ENCODE results near the gene ILRUN.
"Not testable (repeated sequence)": the region's sequence is repeated elsewhere in the genome, so short reads cannot be mapped to it uniquely, and the experiment has no call there.

ILRUN gene

DNA sequence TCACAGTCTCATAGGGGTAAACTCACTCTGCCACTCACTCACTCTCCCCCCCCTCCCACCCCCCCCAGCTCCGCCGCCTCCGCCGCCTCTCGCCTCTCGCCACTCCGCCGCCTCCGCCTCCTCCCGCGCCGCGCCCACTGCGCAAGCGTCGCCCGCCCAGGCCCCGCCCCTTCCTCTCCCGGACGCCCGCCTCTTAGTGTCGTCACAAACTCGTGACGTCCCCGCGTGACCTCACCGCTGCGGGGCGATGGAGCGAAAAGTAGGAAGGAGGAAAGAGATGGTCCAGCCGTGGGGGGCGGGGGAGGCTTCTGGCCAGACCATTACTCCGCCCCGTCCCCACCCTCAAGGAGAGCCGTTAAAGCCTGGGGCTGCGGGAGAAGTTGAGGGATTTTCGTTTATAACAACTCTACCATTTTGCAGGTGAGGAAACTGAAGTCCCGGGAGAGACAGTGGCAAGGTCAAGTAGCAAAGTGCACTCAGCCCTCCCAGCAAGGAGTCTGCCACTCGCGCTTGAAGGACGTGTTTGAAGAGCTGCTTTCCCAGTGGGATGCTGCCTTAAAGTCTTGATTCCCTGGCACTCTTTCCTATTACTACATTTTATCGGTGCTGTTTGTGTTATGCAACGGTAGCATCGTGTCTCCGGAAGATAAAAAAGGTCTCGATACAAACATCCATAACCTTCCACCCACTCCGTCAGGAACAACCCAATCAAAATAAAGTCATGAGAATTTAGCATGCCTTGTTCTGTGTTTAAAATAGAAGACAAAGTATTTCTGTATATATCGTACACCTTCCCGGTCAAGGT, at the start of gene ILRUN:
Gene ILRUN, minus strand, starts transcription at position 29 of the 805 bp plus-strand sequence. CDS start 164 bp downstream, outside the sequence.
- DNase-seq: peak; percentile 99

DNA sequence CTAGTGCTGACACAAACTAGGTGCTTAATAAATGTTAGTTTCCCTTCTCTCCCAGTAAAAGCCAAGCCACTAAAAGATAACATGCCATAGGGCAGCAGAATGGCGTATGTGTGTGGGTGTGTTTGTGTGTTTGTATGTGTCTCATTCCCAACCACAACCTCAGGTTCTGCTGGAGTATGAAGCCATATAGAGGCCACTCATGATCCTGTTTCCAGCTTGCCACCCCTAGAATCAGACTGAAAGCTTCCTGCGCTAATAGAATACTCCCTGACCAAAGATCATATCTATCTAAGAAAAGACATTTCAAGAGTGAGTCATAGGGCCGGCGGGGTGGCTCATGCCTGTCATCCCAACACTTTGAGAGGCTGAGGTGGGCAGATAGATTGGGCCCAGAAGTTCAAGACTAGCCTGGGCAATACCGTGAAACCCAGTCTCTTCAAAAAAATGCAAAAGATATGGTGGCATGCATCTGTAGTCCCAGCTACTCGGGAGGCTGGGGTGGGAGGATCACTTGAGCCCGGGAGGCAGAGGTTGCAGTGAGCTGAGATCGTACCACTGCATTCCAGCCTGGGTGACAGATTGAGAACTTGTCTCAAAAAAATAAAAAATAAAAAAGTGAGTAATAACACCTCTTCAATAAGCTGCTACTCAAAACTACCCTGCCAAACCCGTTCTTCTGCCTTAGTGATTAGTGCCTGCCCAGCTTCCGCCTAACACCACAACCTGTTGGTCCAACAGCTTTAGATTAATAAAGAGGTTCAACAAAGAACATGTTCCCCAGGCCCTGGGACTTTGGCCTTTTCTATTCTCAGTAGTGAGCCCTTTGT, 48.9 kb upstream of the ILRUN start:
- DNase-seq: no peak

DNA sequence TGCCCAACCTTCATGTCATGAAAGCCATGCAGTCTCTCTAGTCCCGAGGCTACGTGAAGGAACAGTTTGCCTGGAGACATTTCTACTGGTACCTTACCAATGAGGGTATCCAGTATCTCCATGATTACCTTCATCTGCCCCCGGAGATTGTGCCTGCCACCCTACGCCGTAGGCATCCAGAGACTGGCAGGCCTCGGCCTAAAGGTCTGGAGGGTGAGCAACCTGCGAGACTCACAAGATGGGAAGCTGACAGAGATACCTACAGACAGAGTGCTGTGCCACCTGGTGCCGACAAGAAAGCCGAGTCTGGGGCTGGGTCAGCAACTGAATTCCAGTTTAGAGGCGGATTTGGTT, 47.7 kb upstream of the ILRUN start:
- not testable (repeated sequence) for DNase-seq

DNA sequence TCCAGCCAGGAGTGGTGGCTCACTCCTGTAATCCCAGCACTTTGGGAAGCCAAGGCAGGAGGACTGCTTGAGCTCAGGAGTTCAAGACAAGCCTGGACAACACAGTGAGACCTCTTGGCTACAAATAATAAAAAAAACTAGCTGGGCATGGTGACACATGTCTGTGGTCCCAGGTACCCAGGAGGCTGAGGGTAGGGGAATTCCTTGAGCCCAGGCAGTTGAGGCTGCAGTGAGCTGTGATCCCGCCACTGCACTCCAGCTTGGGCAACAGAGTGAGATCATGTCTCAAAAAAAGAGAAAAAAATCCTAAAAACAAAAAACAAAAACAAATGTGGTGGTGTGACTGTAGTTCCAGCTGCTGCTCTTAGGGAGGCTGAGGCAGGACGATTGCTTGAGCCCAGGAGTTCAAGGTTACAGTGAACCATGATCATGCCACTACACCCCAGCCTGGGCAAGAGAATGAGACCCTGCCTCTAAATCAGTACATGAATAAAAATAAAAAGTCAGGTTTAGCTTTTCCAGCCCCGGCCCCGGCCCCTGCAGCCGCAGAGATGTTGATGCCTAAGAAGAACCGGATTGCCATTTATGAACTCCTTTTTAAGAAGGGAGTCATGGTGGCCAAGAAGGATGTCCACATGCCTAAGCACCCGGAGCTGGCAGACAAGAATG, 47.2 kb upstream of the ILRUN start:
- no peak for DNase-seq

DNA sequence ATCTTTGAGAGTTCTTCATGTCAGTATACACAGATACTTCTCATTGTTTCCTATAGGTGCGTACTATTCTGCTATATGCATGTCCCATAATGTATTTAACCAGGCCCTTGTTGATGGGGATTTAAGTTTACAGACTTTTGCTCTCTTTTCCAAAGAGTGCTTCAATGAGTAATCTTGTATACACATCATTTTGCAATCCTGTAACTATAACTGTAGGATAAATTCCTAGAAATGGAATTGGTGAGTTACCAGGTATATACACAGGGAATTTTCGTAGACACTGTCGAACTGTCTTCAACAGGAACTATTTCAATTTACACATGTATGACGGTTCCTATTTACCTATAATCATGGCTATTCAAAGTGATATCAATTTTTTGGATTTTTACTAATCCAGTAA, 45.5 kb upstream of the ILRUN start:
- DNase-seq: no peak

DNA sequence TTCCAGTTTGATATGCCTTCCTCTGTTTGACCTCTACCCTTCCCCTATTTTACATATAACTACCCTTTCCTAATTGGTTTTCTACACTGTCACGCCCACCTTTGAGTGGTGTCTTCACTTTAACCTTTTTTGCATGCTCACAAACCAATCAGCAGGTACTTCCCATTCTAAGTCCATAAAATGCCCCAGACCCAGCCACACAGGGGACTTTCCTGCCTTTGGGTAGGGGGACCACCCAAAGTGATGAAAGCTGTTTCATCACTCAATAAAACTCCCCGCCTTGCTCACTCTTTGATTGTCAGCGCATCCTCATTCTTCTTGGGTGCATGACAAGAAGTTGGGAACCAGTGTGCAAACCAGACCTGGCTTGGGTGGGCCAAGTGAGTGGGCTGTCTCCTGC, 40.3 kb upstream of the ILRUN start:
- no peak for DNase-seq

DNA sequence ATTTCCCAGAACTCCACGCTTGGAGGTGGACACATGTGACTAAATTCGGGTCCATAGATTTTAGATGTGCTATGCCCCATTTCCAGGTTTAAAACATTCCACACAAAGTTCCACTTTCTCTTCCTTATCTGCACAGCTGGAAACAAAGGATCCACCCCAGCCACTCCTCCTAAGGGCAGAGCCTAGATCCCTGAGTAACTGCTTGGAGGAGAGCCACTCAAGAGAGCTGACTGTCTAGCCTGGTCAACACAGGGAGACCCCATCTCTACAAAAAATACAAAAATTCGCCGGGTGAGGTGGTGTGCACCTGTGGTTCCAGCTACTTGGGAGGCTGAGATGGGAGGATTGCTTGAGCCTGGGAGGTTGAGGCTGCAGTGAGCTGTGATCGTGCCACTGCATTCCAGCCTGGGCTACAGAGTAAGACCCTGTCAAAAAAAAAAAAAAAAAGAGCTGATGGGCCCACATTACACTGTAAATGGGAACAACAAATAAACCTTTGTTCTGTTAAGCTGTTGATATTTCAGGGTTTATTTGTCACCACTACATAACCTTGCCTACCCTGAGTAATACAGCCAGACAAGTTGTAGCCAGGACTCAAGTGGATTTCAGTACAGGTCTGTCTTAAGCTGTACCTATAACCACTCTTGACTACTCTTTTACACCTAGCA, 35.0 kb upstream of the ILRUN start:
- DNase-seq: no peak

DNA sequence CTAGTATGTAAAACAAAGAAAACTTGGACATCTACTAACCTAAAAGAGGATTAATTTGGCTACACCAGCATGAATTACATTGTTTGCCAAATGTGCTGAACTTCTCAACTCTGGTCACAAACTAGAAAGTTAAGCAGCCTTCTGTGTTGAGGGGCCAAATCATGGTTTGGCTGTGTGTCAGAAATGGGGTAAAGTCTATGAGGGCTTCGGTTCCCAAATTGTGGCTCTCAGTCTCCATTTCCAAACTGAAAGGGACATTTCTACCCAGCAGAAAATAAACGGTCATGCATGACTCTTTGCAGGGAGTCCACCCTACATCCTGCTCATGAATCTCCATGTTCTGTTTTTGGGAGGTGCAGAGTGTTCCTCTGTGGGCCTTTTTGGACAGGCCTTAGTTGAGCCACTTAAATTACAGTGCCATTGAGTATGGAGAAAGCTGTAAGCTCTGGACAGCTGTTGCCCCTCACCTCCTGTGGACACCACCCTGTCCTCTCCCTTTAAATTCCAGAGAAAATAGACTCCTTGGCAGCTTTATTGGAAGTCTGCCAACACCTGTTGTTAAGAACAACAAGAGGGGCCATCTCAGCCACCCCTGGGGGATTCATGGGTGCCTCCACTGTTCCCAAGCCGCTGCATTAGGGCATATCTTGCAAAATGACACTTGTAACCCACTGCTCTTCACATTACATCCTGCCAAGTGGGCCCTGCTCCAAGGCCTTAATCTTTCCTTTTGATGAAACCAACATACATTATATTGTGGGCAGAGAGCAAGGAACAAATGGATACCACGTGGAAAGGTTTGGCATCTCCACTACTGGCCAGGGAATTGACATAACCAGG, 33.3 kb upstream of the ILRUN start:
- DNase-seq: no peak

DNA sequence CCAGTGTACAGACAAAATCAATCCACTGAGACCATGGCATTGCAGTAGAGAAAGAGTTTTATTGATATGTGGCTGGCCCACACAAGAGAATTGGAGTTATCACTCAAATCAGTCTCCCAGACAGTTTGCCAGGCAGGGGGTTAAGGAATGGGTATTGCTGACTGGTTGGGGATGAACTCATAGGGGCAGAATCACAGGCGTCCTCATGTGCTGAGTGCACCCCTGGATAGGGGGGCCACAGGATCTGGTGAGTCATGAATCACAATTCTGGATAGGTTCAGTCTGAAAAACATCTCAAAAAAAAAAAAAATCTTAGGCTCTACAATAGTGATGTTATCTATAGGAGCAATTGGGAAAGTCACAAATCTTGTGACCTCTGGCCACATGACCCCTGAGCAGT, 29.5 kb upstream of the ILRUN start:
- DNase-seq: no peak

DNA sequence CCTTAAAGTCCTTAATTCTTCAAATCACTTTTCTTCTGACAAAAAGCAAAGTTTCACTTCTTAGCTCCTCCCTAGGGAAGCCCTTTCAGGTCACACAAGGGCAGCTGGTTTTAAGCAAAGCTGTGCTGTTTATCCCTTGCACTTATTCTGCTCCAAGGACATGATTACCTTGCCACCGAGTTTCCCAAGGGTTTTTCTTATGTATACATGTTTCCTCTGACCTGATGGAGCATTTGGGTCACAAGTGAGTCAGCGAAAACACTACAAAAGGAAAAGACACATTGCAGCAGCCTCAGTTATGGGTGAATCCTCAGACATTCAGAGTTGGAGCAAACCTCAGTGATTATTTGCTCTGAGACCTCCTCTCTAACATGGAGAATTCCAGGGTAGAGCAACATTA, 26.6 kb upstream of the ILRUN start:
- no peak for DNase-seq

DNA sequence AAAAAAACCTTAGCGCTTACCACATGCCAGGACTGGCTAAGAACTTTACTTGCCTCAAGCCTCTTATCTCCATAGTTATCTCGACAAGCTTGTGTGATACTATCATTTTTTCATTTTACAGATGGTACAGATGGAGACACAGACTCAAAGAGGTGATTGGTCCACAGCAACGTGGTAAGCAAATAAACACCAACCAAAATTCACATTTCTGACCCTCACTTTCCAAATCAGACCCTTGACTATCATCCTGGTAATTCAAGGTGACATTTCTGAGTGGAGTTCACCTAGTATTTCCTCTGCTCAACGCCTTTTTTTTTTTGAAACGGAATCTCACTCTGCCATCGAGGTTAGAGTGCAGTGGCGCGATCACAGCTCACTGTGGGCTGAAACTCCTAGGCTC, 25.9 kb upstream of the ILRUN start:
- no peak for DNase-seq

DNA sequence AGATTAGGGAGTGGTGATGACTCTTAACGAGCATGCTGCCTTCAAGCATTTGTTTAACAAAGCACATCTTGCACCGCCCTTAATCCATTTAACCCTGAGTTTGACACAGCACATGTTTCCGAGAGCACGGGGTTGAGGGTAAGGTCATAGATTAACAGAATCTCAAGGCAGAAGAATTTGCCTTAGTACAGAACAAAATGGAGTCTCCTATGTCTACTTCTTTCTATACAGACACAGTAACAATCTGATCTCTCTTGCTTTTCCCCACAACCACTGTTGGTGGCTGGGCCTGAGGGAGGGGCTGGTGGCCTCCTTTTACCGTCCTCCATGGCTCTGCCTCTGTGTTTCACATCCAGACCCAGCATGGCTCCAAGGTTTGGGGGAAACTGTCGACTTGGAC, 23.6 kb upstream of the ILRUN start:
- not testable (repeated sequence) for DNase-seq

DNA sequence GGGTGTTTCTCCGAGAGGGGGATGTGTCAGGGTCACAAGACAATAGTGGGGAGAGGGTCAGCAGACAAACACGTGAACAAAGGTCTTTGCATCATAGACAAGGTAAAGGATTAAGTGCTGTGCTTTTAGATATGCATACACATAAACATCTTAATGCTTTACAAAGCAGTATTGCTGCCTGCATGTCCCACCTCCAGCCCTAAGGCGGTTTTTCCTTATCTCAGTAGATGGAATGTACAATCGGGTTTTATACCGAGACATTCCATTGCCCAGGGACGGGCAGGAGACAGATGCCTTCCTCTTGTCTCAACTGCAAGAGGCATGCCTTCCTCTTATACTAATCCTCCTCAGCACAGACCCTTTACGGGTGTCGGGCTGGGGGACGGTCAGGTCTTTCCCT, 23.1 kb upstream of the ILRUN start:
- DNase-seq: not testable (repeated sequence)

DNA sequence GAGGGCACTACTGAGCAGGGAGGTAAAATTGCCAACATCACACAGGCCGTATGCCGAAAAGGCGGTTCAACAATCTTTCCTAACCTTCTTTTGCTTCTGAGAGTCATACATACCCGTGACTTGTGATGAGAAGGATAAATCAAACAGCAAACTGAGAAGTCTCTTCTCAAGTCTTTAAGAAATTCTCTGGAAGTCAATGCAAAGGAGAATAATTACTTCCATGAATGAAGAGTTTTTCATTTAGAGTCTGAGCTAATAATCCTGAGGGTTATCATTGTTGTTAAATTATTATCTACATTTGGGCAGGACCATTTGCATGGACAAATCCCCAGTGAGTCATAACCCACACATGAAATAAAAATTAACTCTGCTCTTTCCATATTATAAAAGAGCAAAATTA, 22.4 kb upstream of the ILRUN start:
- no peak for DNase-seq

DNA sequence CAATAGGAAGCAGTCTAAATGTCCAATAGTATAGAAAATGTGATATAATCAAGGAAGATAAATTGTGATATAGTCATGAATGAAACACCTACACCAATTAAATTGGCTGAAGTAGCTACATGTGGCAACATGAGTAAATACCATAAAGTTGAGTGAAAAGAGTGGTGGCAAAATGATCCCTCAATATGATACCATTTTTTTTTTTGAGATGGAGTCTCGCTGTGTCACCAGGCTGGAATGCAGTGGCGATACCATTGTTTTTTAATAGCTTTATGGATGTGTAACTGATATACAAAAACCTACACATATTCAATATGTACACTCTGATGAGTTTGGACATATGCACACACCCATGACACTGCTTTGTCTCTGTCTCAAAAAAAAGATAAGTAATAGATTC, 20.9 kb upstream of the ILRUN start:
- DNase-seq: no peak

DNA sequence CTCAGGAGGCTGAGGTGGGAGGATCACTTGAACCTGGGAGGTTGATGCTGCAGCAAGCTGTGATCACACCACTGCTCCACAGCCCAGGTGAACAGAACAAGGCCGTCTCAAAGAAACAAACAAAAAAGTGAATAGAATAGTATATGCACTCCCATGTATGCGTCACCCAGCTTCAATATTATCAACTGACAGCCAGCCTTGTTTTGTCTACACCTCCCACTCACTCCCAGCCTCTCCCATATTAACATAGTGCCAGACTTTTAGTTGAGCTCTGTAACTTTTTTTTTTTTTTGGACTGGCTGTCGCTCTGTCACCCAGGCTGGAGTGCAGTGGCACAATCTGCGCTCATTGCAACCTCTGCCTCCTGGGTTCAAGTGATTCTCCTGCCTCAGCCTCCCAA, 18.1 kb upstream of the ILRUN start:
- no peak for DNase-seq

DNA sequence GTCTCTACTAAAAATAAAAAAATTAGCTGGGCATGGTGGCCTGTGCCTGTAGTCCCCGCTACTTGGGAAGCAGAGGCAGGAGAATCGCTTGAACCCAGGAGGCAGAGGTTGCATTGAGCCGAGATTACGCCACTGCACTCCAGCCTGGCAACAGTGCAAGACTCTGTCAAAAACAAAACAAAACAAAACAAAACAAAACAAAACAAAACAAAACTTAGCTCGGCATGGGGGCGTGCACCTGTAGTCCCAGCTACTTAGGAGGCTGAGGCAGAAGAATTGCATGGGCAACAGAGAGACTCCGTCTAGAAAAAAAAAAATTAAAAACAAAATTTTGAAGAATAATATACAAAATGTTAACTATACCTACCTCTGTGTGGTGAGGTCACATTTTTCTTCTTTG, 16.3 kb upstream of the ILRUN start:
- not testable (repeated sequence) for DNase-seq

DNA sequence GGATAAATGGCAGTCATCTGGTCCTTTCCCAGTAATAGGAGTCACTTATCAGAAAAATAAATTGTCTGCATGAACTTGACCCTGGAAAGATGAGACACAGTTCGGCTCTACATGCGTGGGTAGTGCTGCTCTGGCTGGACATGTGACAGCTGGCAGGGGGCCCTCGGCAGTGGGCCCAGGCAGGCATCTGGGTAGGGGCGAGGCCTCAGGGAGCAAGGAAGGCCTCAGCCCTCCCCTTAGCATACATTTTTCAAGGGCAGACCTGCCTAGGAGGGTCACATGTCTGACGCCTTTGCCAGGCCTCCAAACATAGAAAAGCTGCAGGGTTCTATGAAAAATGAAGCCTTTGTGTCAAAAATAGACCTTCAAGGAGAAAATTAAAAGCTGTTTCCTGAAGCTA, 12.8 kb upstream of the ILRUN start:
- DNase-seq: no peak

DNA sequence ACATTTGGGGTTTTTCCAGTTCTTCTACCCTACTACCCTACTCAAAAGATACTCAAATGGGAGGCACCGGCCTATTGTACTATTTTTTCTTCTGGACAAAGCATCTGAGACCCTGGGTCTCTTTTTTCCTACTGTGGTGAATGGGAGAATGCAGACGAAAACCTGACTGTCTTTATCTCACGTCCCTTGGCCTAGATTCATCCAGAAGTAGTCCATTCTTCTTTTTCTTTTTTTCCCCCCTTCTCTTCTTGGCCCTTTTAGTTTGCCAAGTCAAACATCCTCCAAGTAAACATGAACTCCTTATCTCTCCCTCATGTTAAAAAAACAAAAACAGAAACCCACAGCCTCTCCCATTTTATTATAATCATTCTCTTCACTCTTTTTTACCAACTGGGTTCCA, 8.7 kb upstream of the ILRUN start:
- no peak for DNase-seq

DNA sequence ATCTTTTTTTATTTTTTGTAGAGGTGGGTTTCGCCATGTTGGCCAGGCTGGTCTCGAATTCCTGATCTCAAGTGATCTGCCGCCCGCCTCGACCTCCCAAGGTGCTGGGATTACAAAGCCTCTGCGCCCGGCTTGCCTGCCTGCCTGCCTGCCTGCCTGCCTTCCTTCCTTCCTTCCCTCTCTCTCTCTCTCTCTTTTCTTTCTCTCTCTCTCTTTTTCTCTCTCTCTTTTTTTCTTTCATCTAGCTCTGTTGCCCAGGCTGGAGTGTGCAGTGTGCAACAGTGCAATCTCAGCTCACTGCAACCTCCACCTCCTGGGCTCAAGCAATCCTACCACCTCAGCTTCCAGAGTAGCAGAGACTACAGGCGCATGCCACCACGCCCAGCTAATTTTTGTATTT, 4.6 kb upstream of the ILRUN start:
- DNase-seq: no peak

DNA sequence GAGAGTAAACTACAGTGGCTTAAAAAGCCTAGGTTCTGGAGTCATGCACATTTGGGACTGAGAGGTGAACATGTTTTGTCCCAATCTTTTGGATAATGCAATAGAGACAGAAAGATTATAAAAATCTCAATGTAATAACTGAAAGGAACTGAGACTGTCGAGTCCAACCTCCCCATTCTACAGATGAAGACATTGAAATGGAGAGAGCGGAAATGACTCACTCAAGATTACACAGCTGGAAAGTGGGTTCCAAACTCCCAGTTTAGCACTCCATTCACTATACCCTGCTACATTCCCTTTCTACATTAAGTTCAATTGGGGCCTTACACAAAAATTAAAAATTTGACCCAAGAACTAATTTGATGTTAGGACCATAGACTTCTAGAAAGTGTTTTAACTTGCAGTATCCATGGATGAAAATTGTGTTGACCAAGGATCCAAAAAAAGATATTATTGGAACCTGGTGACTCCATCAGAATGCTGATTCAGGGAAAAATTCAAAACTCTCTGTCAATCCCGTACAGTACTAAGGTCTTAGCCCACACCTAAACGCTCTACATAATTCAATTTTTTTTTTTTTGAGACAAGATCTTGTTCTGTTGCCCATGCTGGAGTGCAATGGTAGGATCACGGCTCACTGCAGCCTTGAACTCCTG, 1.5 kb upstream of the ILRUN start:
- no peak for DNase-seq

DNA sequence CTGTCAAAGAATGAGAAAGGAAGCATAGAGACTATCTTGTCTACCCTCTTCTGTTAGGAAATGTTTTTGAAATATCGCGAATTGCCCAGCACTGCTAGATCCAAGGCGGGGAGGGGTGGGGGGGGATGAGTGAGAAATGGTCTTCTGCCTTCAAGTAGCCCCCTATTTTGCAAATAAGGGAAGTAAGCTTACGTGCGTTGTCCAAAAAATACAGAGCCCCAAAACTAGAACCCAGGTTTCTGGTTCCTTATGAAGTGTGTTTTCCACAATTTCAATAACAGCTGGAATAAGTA, 923 bp upstream of the ILRUN start:
- DNase-seq: no peak

Measured in activated CD8-positive, alpha-beta memory T cell treated with anti-CD3 and anti-CD28 coated beads, Interleukin-2, amount 50 U/mL, for 48 hours (primary cell).